Measurements from ENCODE around the gene HTT.

Gene HTT

GRCh38 chr4:3223956-3224748 is 149.7 kb downstream of the HTT start:
- DNase-seq, result no peak

GRCh38 chr4:3225071-3225850 is 150.8 kb downstream of the HTT start:
- peak in 2 of 3 experiments; percentile 60 to 82 for DNase-seq

GRCh38 chr4:3225936-3226335 is 151.5 kb downstream of the HTT start:
- no peak for DNase-seq

- DNase-seq, result peak in 1 of 3 experiments; percentile 26
Measured at GRCh38 chr4:3226467-3226866, 152.0 kb downstream of the HTT start.

GRCh38 chr4:3226944-3227343 is 152.5 kb downstream of the HTT start:
- DNase-seq, result no peak

GRCh38 chr4:3227878-3228675 is 153.6 kb downstream of the HTT start:
- no peak for DNase-seq

GRCh38 chr4:3228881-3229280 is 154.4 kb downstream of the HTT start:
- no peak for DNase-seq

- no peak for DNase-seq
Measured at GRCh38 chr4:3229328-3229727, 154.8 kb downstream of the HTT start.

GRCh38 chr4:3229964-3230363 is 155.5 kb downstream of the HTT start:
- DNase-seq, result no peak

- DNase-seq, result no peak
Measured at GRCh38 chr4:3231471-3231870, 157.0 kb downstream of the HTT start.

GRCh38 chr4:3232001-3232400 is 157.5 kb downstream of the HTT start:
- no peak for DNase-seq

GRCh38 chr4:3232871-3233271 is 158.4 kb downstream of the HTT start:
- no peak for DNase-seq

GRCh38 chr4:3233391-3234071 is 159.1 kb downstream of the HTT start:
- no peak for DNase-seq

GRCh38 chr4:3234171-3235029 is 159.9 kb downstream of the HTT start:
- no peak for DNase-seq

GRCh38 chr4:3235030-3235345 is 160.5 kb downstream of the HTT start:
- DNase-seq, result no peak

GRCh38 chr4:3235581-3235980 is 161.1 kb downstream of the HTT start:
- no peak for DNase-seq

- DNase-seq, result no peak
Measured at GRCh38 chr4:3236326-3236878, 161.9 kb downstream of the HTT start.

- DNase-seq, result no peak
Measured at GRCh38 chr4:3237266-3237665, 162.8 kb downstream of the HTT start.

GRCh38 chr4:3237712-3238560 is 163.5 kb downstream of the HTT start:
- peak in 1 of 3 experiments; percentile 20 for DNase-seq

- peak; percentile 30 to 72 (median 60) for DNase-seq
Measured at GRCh38 chr4:3238721-3239120, 164.2 kb downstream of the HTT start.

- DNase-seq, result no peak
Measured at GRCh38 chr4:3239303-3239702, 164.8 kb downstream of the HTT start.
